ENCODE data around the gene NPTN. TPM values are rescaled to one million over a fixed set of nuclear protein-coding genes. Genes with fewer than 3 reads are reported as not detected.

NPTN gene
- polyA plus RNA-seq, 1 of the 3 experiments (the other 2 are of a cell fraction): 177 TPM

- ChIA-PET POLR2A (no interaction called here), CTCF (interaction anchor here (0.7 to 2.8 kb wide), 2 partner anchors 19 to 95 kb away, joined by 3 to 17 read pairs; no protein-coding TSS in a partner anchor)
- TF ChIP-seq GATA2 (CRISPR knock-in tag; IDR thresholded peaks at IDR 0.05): no peak
- no peak for TF ChIP-seq NRF1 (IDR thresholded peaks at IDR 0.05; ENCODE audit: low read depth, low read length)
- TF ChIP-seq FOSL2 (IDR thresholded peaks at IDR 0.05; ENCODE audit: borderline replicate concordance, low read depth): no peak
- TF ChIP-seq TEAD4 (IDR thresholded peaks at IDR 0.05; ENCODE audit: borderline replicate concordance, insufficient read depth): no peak
- TF ChIP-seq MAX (IDR thresholded peaks at IDR 0.05; ENCODE audit: low read depth): no peak
- TF ChIP-seq ELF1 (IDR thresholded peaks at IDR 0.05): no peak
- TF ChIP-seq NFIC (IDR thresholded peaks at IDR 0.05; ENCODE audit: borderline replicate concordance): no peak
- TF ChIP-seq USF2 (IDR thresholded peaks at IDR 0.05; ENCODE audit: borderline replicate concordance, low read depth, low read length): no peak
- TF ChIP-seq PBX3 (IDR thresholded peaks at IDR 0.05): no peak
- TF ChIP-seq GABPA (IDR thresholded peaks at IDR 0.05; ENCODE audit: low read depth): no peak
- TF ChIP-seq IRF3 (IDR thresholded peaks at IDR 0.05; ENCODE audit: low read depth, low read length): no peak
- no peak for TF ChIP-seq JUND (IDR thresholded peaks at IDR 0.05)
- no peak for TF ChIP-seq ZBTB33 (IDR thresholded peaks at IDR 0.05; ENCODE audit: borderline replicate concordance, low read depth)
- Histone ChIP-seq H3K4me3 (ENCODE audit: low read depth in 2 of 2, low read length in 1 of 2) (no peak overlapping the region), H3K79me2 (ENCODE audit: insufficient read depth) (no peaks in the 10 kb centered on the region), H3K4me1 (ENCODE audit: control insufficient read depth in 1 of 2, insufficient read depth in 2 of 2, low read depth in 1 of 2, low read length in 1 of 2) (no peaks in the 10 kb centered on the region; a peak in 1 of 4 replicates), H3K9me2 (no peaks in the 10 kb centered on the region), H3K9me3 (no peaks in the 10 kb centered on the region), H3K36me3 (replicated peaks in 1 of 2; ENCODE audit: control insufficient read depth in 1 of 2, insufficient read depth in 2 of 2, low read length in 1 of 2) (no peaks in the 10 kb centered on the region), H3K4me2 (no peak overlapping the region), H2AFZ (ENCODE audit: low read depth) (no peak overlapping the region), H3K27ac (ENCODE audit: low read depth in 2 of 2, low read length in 1 of 2) (no peak overlapping the region), H3F3A (replicated peaks; ENCODE audit: insufficient read depth) (no peaks in the 10 kb centered on the region), H3K9ac (no peak overlapping the region), H4K20me1 (ENCODE audit: insufficient read depth) (no peaks in the 10 kb centered on the region), H3K27me3 (ENCODE audit: insufficient read depth) (no peaks in the 10 kb centered on the region; the same call in 1 of the 2 replicates)
- 69% methylated on average over 2 of the region's 2 CpGs for WGBS (ENCODE audit: low lambda C conversion rate)
- no peak for DNase-seq
Observed at GRCh38 chr15:73655724-73656123, 22.5 kb upstream of the NPTN start.
